ENCODE measurements around the gene SYT7.
"Not testable (repeated sequence)": the region's sequence is repeated elsewhere in the genome, so short reads cannot be mapped to it uniquely, and the experiment has no call there.

Gene SYT7

DNA sequence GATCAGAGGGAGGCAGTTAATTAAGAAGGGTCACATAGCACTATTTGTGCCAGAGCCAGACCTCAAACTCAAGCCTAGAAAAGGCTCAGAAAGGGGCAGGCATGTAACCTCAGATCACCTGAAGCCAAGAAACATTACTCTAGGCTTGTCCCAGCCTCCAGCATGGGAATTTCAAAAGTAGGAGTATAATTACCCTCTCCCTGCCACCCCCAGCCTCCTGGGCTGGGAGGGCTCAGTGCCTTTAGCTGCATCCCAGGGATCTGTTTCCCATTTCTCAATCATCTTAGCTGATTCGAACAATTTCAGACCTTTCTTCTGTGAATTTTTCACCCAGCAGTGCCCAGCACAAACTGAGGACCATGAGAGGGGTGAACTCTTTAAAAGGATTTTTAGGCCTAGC, 105.4 kb downstream of the SYT7 start:
- DNase-seq, result no peak

DNA sequence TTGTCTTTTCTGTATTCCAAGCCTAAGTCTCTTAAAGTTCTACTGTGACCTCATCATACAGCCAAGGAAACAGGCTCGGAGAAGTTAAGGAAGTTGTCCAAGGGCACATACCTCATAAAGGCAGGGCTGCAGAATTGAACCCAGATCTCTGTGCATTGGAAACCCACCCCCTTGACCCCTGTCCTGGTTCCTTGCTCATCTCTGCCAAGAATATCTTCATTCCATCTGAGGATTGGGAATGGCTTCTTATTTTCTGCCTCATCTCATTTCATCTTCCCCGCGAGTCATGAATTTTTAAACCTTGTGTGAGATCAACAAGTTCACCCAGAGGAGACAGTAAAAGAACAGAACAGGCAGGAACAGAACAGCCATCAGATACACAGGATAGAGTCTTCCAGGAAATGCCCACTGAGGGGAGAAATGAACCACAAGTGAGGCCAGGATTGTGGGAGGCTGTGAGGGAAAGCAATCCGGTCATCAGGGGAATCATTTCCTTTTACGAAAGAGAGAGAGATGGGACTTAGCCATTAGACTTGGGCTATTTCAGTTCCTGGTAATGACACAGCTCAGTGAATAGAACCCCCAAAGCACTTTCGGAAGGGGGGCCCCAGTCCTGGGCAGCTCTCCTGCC, 106.7 kb downstream of the SYT7 start:
- no peak for DNase-seq

DNA sequence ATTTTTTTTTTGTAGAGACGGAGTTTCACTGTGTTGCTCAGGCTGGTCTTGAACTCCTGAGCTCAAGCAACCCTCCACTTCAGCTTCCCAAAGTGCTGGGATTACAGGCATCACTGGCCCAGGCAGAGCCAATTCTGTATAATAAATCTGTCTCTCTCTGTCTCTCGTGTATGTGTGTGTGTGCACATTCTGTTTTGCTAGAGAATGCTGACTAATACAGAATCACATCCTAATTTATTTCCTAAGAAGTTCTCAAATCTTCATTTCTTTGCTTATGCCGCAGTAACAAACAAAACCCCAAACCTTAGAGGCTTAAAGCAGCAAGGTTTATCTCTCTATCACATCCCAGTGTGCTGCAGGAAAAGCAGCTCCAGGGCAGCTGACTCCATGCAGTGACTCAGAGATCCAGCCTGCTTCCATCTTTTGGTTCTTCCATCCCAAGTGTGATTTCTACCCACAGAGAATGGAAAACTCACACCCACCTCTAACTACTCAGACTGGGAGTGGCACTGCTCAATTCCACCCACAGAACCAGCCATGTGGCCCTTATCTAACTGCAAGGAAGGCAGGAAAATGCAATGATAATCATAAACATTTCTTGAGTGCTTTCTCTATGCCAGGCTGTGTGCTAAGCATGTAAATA, 107.4 kb downstream of the SYT7 start:
- no peak for DNase-seq

DNA sequence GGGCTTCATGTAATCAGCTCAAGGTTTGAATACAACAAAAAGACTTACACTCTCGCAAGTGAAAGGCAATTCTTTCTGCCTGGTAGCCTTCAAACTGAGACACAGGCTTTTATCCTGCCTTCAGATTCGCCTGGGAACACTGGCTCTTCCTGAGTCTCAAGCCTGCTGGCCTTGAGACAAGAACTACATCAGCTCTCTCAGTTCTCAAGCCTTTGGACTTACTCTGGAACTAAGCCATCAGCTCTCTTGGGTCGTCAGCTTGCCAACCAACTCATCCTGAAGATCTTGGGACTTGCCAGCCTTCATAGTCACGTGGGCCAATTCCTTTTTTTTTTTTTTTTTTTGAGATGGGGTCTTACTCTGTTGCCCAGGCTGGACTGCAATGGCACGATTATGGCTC, 108.0 kb downstream of the SYT7 start:
- DNase-seq, result no peak

DNA sequence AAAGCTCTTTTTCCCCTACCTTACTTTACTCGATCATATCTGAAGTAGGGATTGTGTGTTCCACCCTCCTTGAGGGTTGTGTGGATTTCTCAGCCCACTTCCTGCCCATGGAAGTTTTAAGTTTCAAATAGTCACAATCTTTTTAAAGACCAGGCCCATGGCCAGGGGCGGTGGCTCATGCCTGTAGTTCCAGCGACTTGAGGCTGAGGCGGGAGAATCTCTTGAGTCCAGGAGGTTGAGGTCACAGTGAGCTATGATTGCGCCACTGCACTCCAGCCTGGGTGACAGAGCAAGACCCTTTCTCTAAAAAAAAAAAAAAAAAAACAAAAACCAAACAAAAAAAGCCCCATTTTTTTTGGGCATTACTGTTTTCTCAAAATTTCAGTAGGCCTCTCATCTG, 108.6 kb downstream of the SYT7 start:
- DNase-seq, result no peak

DNA sequence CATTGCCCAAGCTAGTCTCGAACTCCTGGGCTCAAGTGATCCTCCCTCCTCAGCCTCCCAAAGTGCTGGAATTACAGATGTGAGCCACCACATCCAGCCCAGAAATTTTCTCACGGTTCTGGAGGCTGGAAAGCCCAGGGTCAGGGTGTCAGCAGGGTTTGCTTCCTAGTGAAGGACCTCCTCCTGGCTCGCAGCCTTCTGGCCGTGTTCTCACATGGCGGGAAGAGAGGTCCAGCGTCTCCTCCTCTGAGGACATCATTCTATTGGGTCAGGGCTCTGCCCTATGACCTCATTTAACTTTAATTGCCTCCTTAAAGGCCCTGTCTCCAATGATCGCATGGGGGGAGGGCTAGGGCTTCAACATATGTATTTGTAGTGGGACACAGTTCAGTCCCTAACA, 112.9 kb downstream of the SYT7 start:
- no peak for DNase-seq

DNA sequence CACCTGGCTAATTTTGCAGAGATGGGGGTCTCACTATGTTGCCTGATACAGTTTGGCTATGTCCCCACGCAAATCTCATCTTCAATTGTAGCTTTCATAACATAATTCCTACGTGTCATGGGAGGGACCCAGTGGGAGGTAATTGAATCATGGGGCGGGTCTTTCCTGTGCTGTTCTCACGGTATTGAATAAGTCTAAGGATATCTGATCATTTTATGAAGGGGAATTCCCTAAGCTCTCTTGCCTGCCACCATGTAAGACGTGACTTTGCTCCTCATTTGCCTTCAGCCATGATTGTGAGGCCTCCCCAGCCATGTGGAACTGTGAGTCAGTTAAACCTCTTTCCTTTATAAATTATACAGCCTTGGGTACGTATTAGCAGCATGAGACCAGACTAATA, 113.3 kb downstream of the SYT7 start:
- DNase-seq, result not testable (repeated sequence)
